GM18526 (cell line): Measurements from ENCODE around the gene TINAGL1.

ENCODE experiments used
- POLR2A ChIP-seq: IDR thresholded peaks from 3 replicates; pipeline ENCODE4 v1.6.1; 2011; ENCODE audit not compliant: insufficient read length; ENCODE audit errors: extremely low read depth

TINAGL1 gene

GRCh38 chr1:31609514-31610118, 33.3 kb downstream of the TINAGL1 start:
- TF ChIP-seq POLR2A, result no peak

GRCh38 chr1:31614414-31615005, 38.2 kb downstream of the TINAGL1 start:
- no peak for TF ChIP-seq POLR2A

GRCh38 chr1:31615414-31615813, 39.1 kb downstream of the TINAGL1 start:
- no peak for TF ChIP-seq POLR2A

GRCh38 chr1:31615939-31616338, 39.6 kb downstream of the TINAGL1 start:
- no peak for TF ChIP-seq POLR2A

GRCh38 chr1:31617218-31617915, 41.1 kb downstream of the TINAGL1 start, which contains the start of gene HCRTR1:
Gene HCRTR1, plus strand, starts transcription at chr1:31617689. Its CDS starts 1,504 bp downstream, at chr1:31619193.
- no peak for TF ChIP-seq POLR2A

GRCh38 chr1:31617916-31618746, 41.8 kb downstream of the TINAGL1 start:
- TF ChIP-seq POLR2A, result no peak

GRCh38 chr1:31618916-31619846, 42.9 kb downstream of the TINAGL1 start:
- TF ChIP-seq POLR2A, result no peak

GRCh38 chr1:31620631-31621497, 44.5 kb downstream of the TINAGL1 start:
- no peak for TF ChIP-seq POLR2A

GRCh38 chr1:31621498-31621820, 45.1 kb downstream of the TINAGL1 start:
- TF ChIP-seq POLR2A, result no peak

- TF ChIP-seq POLR2A, result no peak
Observed at GRCh38 chr1:31621847-31622730, 45.8 kb downstream of the TINAGL1 start.

- no peak for TF ChIP-seq POLR2A
Observed at GRCh38 chr1:31623365-31623764, 47.0 kb downstream of the TINAGL1 start.

- no peak for TF ChIP-seq POLR2A
Observed at GRCh38 chr1:31624309-31624708, 48.0 kb downstream of the TINAGL1 start.
